Putamen (tissue), 1 donor: ENCODE measurements around the gene PDK4.
"Not testable (repeated sequence)": the region's sequence is repeated elsewhere in the genome, so short reads cannot be mapped to it uniquely, and the experiment has no call there.

Experiments
- DNase-seq: peaks from one replicate; pipeline ENCODE4 v3.0.0-alpha.2; 2016; ENCODE audit warnings: low spot score

PDK4 gene

GRCh38 chr7:95569720-95570119 lies 26.6 kb downstream of the PDK4 start:
- DNase-seq = no peak

GRCh38 chr7:95560674-95561073 lies 35.6 kb downstream of the PDK4 start:
- DNase-seq = no peak

GRCh38 chr7:95558864-95559263 lies 37.5 kb downstream of the PDK4 start:
- no peak for DNase-seq

- DNase-seq = no peak
Observed at GRCh38 chr7:95556777-95557176, 39.5 kb downstream of the PDK4 start.

- no peak for DNase-seq
Observed at GRCh38 chr7:95553939-95554338, 42.4 kb downstream of the PDK4 start.

- DNase-seq = not testable (repeated sequence)
Observed at GRCh38 chr7:95552010-95552926, 44.0 kb downstream of the PDK4 start.

GRCh38 chr7:95550546-95550945 lies 45.8 kb downstream of the PDK4 start:
- DNase-seq = no peak

- peak; percentile 85 for DNase-seq
Observed at GRCh38 chr7:95549818-95550529, 46.3 kb downstream of the PDK4 start.

GRCh38 chr7:95547361-95548348 lies 48.7 kb downstream of the PDK4 start:
- no peak for DNase-seq

- no peak for DNase-seq
Observed at GRCh38 chr7:95546647-95547046, 49.7 kb downstream of the PDK4 start.

- no peak for DNase-seq
Observed at GRCh38 chr7:95545673-95546072, 50.6 kb downstream of the PDK4 start.

GRCh38 chr7:95545007-95545615 lies 51.2 kb downstream of the PDK4 start:
- DNase-seq = peak; percentile 73

- no peak for DNase-seq
Observed at GRCh38 chr7:95544171-95544570, 52.1 kb downstream of the PDK4 start.

- no peak for DNase-seq
Observed at GRCh38 chr7:95543312-95543711, 53.0 kb downstream of the PDK4 start.

- no peak for DNase-seq
Observed at GRCh38 chr7:95540366-95540765, 56.0 kb downstream of the PDK4 start.

GRCh38 chr7:95539426-95539825 lies 56.9 kb downstream of the PDK4 start:
- no peak for DNase-seq

- DNase-seq = no peak
Observed at GRCh38 chr7:95537468-95537867, 58.8 kb downstream of the PDK4 start.

GRCh38 chr7:95536656-95537311 lies 59.5 kb downstream of the PDK4 start:
- no peak for DNase-seq

GRCh38 chr7:95535662-95536061 lies 60.7 kb downstream of the PDK4 start:
- DNase-seq = no peak

GRCh38 chr7:95534796-95535195 lies 61.5 kb downstream of the PDK4 start:
- no peak for DNase-seq
